H1 (cell line): ENCODE data around the gene TNFAIP1. TPM values are rescaled to one million over a fixed set of nuclear protein-coding genes. Genes with fewer than 3 reads are reported as not detected.

Experiments used
- CHD1 ChIP-seq: IDR thresholded peaks from 2 replicates; pipeline ENCODE4 v1.6.1; 2012; ENCODE audit warnings: low read depth, low read length, improper control_type of control experiment
- GTF2F1 ChIP-seq: IDR thresholded peaks from 2 replicates; pipeline ENCODE4 v1.6.1; 2012; ENCODE audit warnings: low read depth, low read length, improper control_type of control experiment, borderline replicate concordance
- HDAC2 ChIP-seq, 2 experiments: fragments of 300-600 bp in 1 of 2; sonication (generic) in 1 of 2; IDR thresholded peaks; 2 replicates each; pipeline ENCODE4 v1.6.1; 2011 to 2012; ENCODE audit warnings: low read depth in 2 of 2, low read length in 2 of 2, mild to moderate bottlenecking in 2 of 2, moderate library complexity in 2 of 2, borderline replicate concordance in 1 of 2, inconsistent platforms in 1 of 2
- MAFK ChIP-seq: IDR thresholded peaks from 2 replicates; pipeline ENCODE4 v1.6.1; 2012; ENCODE audit warnings: low read depth, mild to moderate bottlenecking, improper control_type of control experiment, low read length
- RNF2 ChIP-seq: fragments of 200-900, 300-1000 bp; sonication (generic); IDR thresholded peaks from 2 replicates; pipeline ENCODE4 v1.7.1; 2016; ENCODE audit warnings: borderline replicate concordance, low read depth, mild to moderate bottlenecking, antibody characterized with exemption, low read length; ENCODE audit not compliant: poor library complexity, severe bottlenecking; ENCODE audit errors: missing control alignments
- SIRT6 ChIP-seq: IDR thresholded peaks from one replicate; pipeline ENCODE4 v1.7.1; 2012; ENCODE audit warnings: low read length, inconsistent platforms
- SUZ12 ChIP-seq: fragments of 200-600 bp; sonication (generic); IDR thresholded peaks from 2 replicates; pipeline ENCODE4 v1.6.1; 2012; ENCODE audit warnings: mild to moderate bottlenecking, inconsistent platforms, low read length, moderate library complexity, mixed read lengths
- TAF7 ChIP-seq: optimal IDR thresholded peaks from 2 replicates; pipeline ENCODE3; 2011; ENCODE audit warnings: low read depth, mild to moderate bottlenecking, inconsistent platforms, low read length, moderate library complexity, borderline replicate concordance
- YY1 ChIP-seq: IDR thresholded peaks from 2 replicates; pipeline ENCODE4 v1.6.1; 2011; ENCODE audit warnings: low read depth, mild to moderate bottlenecking, low read length
- polyA plus RNA-seq, 7 experiments: library from polyadenylated mRNA; depleted of rRNA in 3 of 7; stranded (reverse) in 5 of 7; unstranded in 2 of 7; fragments of >200 nt in 5 of 7; fragments of 200-250 nt in 2 of 7; gene quantifications; 1 replicate in 5 of 7; 2 replicates in 1 of 7; 4 replicates in 1 of 7; pipeline versions ENCODE4 v1.2.1 to v1.2.3, GENCODE V29; 2011 to 2013; ENCODE audit warnings: missing spikeins in 2 of 7, mixed read lengths in 2 of 7
- total RNA-seq: library from RNA; stranded (reverse); fragmentation: NEBNext Ultra II Directional; extraction: Animal tissue kit (Norgen Biotek cat#: 25700); gene quantifications from 2 replicates; pipeline ENCODE4 v1.2.1, GENCODE V29; 2021

The TNFAIP1 gene
- total and polyA plus RNA-seq, 2 of the 8 experiments (the other 6 are each of a cell fraction or from before 2014, with no cell fraction given): 16.9 to 19.5 TPM

DNA sequence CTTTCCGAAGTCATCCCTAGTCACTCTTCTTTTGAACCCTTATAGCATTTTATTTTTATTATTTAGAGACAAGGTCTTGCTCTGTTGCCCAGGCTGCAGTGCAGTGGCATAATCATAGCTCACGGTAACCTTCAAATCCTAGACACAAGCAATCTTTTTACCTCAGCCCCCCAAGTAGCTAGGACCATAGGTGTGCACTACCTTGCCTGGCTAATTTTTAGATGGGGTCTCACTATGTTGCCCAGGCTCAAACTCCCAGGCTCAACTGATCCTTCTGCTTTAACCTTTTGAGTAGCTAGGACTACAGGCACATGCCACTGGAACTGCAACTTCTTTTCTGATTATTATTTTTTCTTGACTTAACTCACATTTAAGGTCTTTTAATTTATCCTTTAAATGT lies 49.6 kb upstream of the TNFAIP1 start (continued):
- TF ChIP-seq HDAC2 (IDR thresholded peaks at IDR 0.05; ENCODE audit: borderline replicate concordance in 1 of 2, low read depth in 2 of 2, low read length in 2 of 2) (no peak), YY1 (no peak), CHD1 (no peak), SIRT6 (no peak), SUZ12 (no peak), MAFK (no peak), TAF7 (no peak), RNF2 (no peak), GTF2F1 (no peak)
